NB4 (cell line): ENCODE results near the gene NXPH4.

Source experiments
- DNase-seq: peaks from one replicate; pipeline ENCODE4 v3.0.0; 2010; ENCODE audit warnings: low read depth
- H3K4me3 ChIP-seq: one replicate; pipeline ENCODE4 v1.5.1; 2011; ENCODE audit warnings: mild to moderate bottlenecking, low read depth, low read length, moderate library complexity
- CTCF ChIP-seq: IDR thresholded peaks from one replicate; pipeline ENCODE4 v1.5.1; 2012; ENCODE audit warnings: low read depth, low read length
- MAX ChIP-seq: IDR thresholded peaks from 2 replicates; pipeline ENCODE4 v1.6.1; 2011; ENCODE audit warnings: low read depth, low read length
- MYC ChIP-seq: IDR thresholded peaks from 2 replicates; pipeline ENCODE4 v1.6.1; 2011; ENCODE audit warnings: low read depth, low read length
- POLR2A ChIP-seq: IDR thresholded peaks from 2 replicates; pipeline ENCODE4 v1.6.1; 2011; ENCODE audit warnings: mild to moderate bottlenecking; ENCODE audit not compliant: insufficient read length; ENCODE audit errors: extremely low read depth

NXPH4 gene

GRCh38 chr12:57227315-57228115 lies 10.9 kb downstream of the NXPH4 start:
- TF ChIP-seq CTCF (no peak), POLR2A (no peak), MAX (no peak), MYC (no peak)
- DNase-seq: no peak
- H3K4me3 ChIP-seq: no peak overlapping the region

GRCh38 chr12:57229046-57229633 lies 12.5 kb downstream of the NXPH4 start:
- TF ChIP-seq MYC (0 out of 2 replicates have a peak, but pooled peaks have one; percentile 7), MAX (peak; percentile 12; the same call in 1 of the 2 replicates), POLR2A (no peak)
- peak; percentile 84 for DNase-seq
- peak overlapping the region; percentile 87 for H3K4me3 ChIP-seq

GRCh38 chr12:57229634-57230380 lies 13.2 kb downstream of the NXPH4 start, which contains the start of gene SHMT2:
SHMT2 (plus strand) TSS chr12:57229711; CDS start chr12:57229779, 68 bp downstream.
- TF ChIP-seq MAX: peak; percentile 66
- TF ChIP-seq POLR2A: peak; percentile 81
- TF ChIP-seq CTCF: no peak
- TF ChIP-seq MYC: peak; percentile 7; the same call in 1 of the 2 replicates
- H3K4me3 ChIP-seq: peak within 1 kb of the TSS; percentile 87
- peak; percentile 96 for DNase-seq

- DNase-seq: no peak
- H3K4me3 ChIP-seq: peak overlapping the region; percentile 87
- TF ChIP-seq POLR2A: no peak
- TF ChIP-seq MAX: no peak
- TF ChIP-seq MYC: no peak
Measured at GRCh38 chr12:57230381-57231155, 14.0 kb downstream of the NXPH4 start.

GRCh38 chr12:57231276-57232021 lies 14.9 kb downstream of the NXPH4 start:
- no peak for DNase-seq
- H3K4me3 ChIP-seq: peak overlapping the region; percentile 87
- TF ChIP-seq MYC (no peak), CTCF (no peak), POLR2A (no peak), MAX (no peak)
